GM18499 (cell line): Measurements from ENCODE around the gene FOLH1.
"Not testable (repeated sequence)": the region's sequence is repeated elsewhere in the genome, so short reads cannot be mapped to it uniquely, and the experiment has no call there.

Source experiments
- ATAC-seq: cut with Tn5 transposase; IDR thresholded peaks from one replicate; pipeline ENCODE4 v1.9.1; 2021; ENCODE audit warnings: moderate number of reproducible peaks; ENCODE audit not compliant: insufficient read depth, unreplicated experiment

The FOLH1 gene

GRCh38 chr11:49184756-49185155 lies 23.6 kb downstream of the FOLH1 start:
- not testable (repeated sequence) for ATAC-seq

GRCh38 chr11:49177936-49178335 lies 30.5 kb downstream of the FOLH1 start:
- ATAC-seq, result not testable (repeated sequence)

GRCh38 chr11:49175378-49175777 lies 33.0 kb downstream of the FOLH1 start:
- ATAC-seq, result not testable (repeated sequence)

- not testable (repeated sequence) for ATAC-seq
These were observed 33.6 kb downstream of the FOLH1 start for GRCh38 chr11:49174691-49175366.

GRCh38 chr11:49171613-49172012 lies 36.8 kb downstream of the FOLH1 start:
- not testable (repeated sequence) for ATAC-seq

GRCh38 chr11:49169579-49169978 lies 38.8 kb downstream of the FOLH1 start:
- not testable (repeated sequence) for ATAC-seq

GRCh38 chr11:49168992-49169391 lies 39.4 kb downstream of the FOLH1 start:
- ATAC-seq, result not testable (repeated sequence)

- ATAC-seq, result no peak
These were observed 57.2 kb downstream of the FOLH1 start for GRCh38 chr11:49151211-49151610.

GRCh38 chr11:49102356-49102755 lies 106.0 kb downstream of the FOLH1 start:
- ATAC-seq, result not testable (repeated sequence)
